ENCODE results near the gene HYLS1. TPM values are rescaled to one million over a fixed set of nuclear protein-coding genes. Genes with fewer than 3 reads are reported as not detected.

Gene HYLS1
- total RNA-seq, 1 donor from 2014 or later: 5.1 TPM

- H3K27ac Mint-ChIP-seq (ENCODE audit: unreplicated experiment): no peak overlapping the region
- no peaks in the 10 kb centered on the region for H3K9me3 Mint-ChIP-seq (ENCODE audit: unreplicated experiment)
- no peak for DNase-seq (ENCODE audit: extremely low spot score, unreplicated experiment)
- no peak overlapping the region for H3K4me3 Mint-ChIP-seq (ENCODE audit: unreplicated experiment)
- TF ChIP-seq CTCF (IDR thresholded peaks at IDR 0.05): no peak
- H3K36me3 Mint-ChIP-seq (ENCODE audit: unreplicated experiment): no peaks in the 10 kb centered on the region
- H3K4me1 Mint-ChIP-seq (ENCODE audit: unreplicated experiment): no peaks in the 10 kb centered on the region
- peaks cover 49% of the 10 kb centered on the region for H3K27me3 Mint-ChIP-seq (ENCODE audit: unreplicated experiment)
Observed at GRCh38 chr11:125934473-125934872, 47.0 kb downstream of the HYLS1 start.

- Mint-ChIP-seq H3K4me3 (ENCODE audit: unreplicated experiment) (no peak overlapping the region), H3K4me1 (ENCODE audit: unreplicated experiment) (no peaks in the 10 kb centered on the region), H3K36me3 (ENCODE audit: unreplicated experiment) (no peaks in the 10 kb centered on the region), H3K9me3 (ENCODE audit: unreplicated experiment) (no peaks in the 10 kb centered on the region), H3K27ac (ENCODE audit: unreplicated experiment) (no peak overlapping the region), H3K27me3 (ENCODE audit: unreplicated experiment) (peaks cover 47% of the 10 kb centered on the region)
- peak; percentile 28 for TF ChIP-seq CTCF (IDR thresholded peaks at IDR 0.05)
- no peak for DNase-seq (ENCODE audit: extremely low spot score, unreplicated experiment)
Observed at GRCh38 chr11:125935056-125935455, 47.6 kb downstream of the HYLS1 start.

GRCh38 chr11:125935618-125936199, 48.2 kb downstream of the HYLS1 start:
- Mint-ChIP-seq H3K27ac (ENCODE audit: unreplicated experiment) (no peak overlapping the region), H3K27me3 (ENCODE audit: unreplicated experiment) (peaks cover 43% of the 10 kb centered on the region), H3K4me1 (ENCODE audit: unreplicated experiment) (no peaks in the 10 kb centered on the region), H3K36me3 (ENCODE audit: unreplicated experiment) (no peaks in the 10 kb centered on the region), H3K4me3 (ENCODE audit: unreplicated experiment) (no peak overlapping the region), H3K9me3 (ENCODE audit: unreplicated experiment) (no peaks in the 10 kb centered on the region)
- DNase-seq (ENCODE audit: extremely low spot score, unreplicated experiment): no peak
- TF ChIP-seq CTCF (IDR thresholded peaks at IDR 0.05): no peak

- Mint-ChIP-seq H3K27ac (ENCODE audit: unreplicated experiment) (no peak overlapping the region), H3K36me3 (ENCODE audit: unreplicated experiment) (no peaks in the 10 kb centered on the region), H3K4me3 (ENCODE audit: unreplicated experiment) (no peak overlapping the region)
Observed at GRCh38 chr11:125938418-125938817, 51.0 kb downstream of the HYLS1 start.

GRCh38 chr11:125939081-125939521, 51.6 kb downstream of the HYLS1 start:
- Mint-ChIP-seq H3K27me3 (ENCODE audit: unreplicated experiment) (peaks cover 30% of the 10 kb centered on the region), H3K27ac (ENCODE audit: unreplicated experiment) (no peak overlapping the region), H3K4me1 (ENCODE audit: unreplicated experiment) (peaks cover 4% of the 10 kb centered on the region), H3K4me3 (ENCODE audit: unreplicated experiment) (no peak overlapping the region), H3K36me3 (ENCODE audit: unreplicated experiment) (no peaks in the 10 kb centered on the region), H3K9me3 (ENCODE audit: unreplicated experiment) (no peaks in the 10 kb centered on the region)
- DNase-seq (ENCODE audit: extremely low spot score, unreplicated experiment): no peak
- no peak for TF ChIP-seq CTCF (IDR thresholded peaks at IDR 0.05)

More at GRCh38 chr11:125938418-125938817, 51.0 kb downstream of the HYLS1 start:
- Mint-ChIP-seq H3K9me3 (ENCODE audit: unreplicated experiment) (no peaks in the 10 kb centered on the region), H3K4me1 (ENCODE audit: unreplicated experiment) (peaks cover 4% of the 10 kb centered on the region), H3K27me3 (ENCODE audit: unreplicated experiment) (peaks cover 31% of the 10 kb centered on the region)
- no peak for DNase-seq (ENCODE audit: extremely low spot score, unreplicated experiment)
- TF ChIP-seq CTCF (IDR thresholded peaks at IDR 0.05): no peak
